ENCODE results near the gene UGT1A8.

Gene UGT1A8

DNA sequence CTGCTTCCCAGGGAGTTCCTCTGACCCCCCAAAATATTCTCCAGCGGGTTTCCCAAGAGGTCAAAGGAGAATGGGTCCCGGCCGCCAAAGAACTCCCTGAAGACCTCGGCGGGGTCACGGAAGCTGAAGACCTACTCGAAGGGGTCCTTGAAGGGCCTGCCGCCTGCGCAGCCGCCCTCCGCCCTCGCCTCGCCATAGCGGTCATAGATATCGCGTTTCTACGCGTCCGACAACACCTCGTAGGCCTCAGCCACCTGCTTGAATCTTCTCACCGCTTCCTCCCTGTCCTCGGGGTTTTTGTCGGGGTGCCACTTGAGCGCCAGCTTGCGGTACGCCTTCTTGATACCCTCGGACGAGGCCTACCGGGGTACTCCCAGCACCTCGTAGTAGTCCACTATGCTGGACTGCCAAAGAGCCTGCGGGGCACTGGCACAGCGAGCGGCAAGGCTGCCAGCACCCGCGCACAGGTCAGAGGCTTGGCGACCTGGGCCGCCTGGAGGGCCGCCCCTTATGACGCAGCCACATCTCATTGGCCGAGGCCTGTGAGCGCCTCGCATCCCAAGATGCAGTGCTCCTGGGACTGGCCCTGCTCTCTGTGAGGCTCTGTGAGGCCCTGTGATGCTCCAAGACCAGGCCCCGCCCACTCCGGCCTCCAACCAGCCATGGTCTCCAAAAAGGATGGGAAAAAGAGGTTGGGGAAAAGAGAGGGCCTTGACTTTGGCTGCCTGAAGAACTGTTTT is 137.6 kb downstream of the UGT1A8 start:
- TF ChIP-seq, protein P1, sequence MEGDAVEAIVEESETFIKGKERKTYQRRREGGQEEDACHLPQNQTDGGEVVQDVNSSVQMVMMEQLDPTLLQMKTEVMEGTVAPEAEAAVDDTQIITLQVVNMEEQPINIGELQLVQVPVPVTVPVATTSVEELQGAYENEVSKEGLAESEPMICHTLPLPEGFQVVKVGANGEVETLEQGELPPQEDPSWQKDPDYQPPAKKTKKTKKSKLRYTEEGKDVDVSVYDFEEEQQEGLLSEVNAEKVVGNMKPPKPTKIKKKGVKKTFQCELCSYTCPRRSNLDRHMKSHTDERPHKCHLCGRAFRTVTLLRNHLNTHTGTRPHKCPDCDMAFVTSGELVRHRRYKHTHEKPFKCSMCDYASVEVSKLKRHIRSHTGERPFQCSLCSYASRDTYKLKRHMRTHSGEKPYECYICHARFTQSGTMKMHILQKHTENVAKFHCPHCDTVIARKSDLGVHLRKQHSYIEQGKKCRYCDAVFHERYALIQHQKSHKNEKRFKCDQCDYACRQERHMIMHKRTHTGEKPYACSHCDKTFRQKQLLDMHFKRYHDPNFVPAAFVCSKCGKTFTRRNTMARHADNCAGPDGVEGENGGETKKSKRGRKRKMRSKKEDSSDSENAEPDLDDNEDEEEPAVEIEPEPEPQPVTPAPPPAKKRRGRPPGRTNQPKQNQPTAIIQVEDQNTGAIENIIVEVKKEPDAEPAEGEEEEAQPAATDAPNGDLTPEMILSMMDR (IDR thresholded peaks at IDR 0.05; ENCODE audit: low read depth, low read length): no peak
- H3K4me3 ChIP-seq (replicated peaks in 1 of 2; ENCODE audit: low read depth in 2 of 2, low read length in 2 of 2): no peak overlapping the region
- no peak for DNase-seq (ENCODE audit: low read depth in 2 of 2)

DNA sequence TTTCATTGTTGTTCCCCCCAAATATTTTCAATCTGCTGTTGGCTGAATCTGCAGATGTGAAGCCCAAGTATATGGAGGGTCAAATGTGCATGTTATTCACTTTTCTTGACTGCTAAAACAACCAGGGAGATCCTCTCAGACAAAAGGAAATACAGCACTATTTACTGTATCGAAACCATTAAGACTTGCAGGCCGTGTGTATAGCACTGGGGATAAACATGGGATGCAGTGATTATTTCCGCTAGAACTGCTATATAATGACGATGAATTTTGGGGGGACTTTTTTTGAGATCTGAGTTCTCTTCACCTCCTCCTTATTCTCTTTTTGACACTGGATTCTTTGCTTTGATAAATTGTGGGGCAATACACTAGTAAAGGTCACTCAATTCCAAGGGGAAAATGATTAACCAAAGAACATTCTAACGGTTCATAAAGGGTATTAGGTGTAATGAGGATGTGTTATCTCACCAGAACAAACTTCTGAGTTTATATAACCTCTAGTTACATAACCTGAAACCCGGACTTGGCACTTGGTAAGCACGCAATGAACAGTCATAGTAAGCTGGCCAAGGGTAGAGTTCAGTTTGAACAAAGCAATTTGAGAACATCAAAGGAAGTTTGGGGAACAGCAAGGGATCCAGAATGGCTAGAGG is 139.1 kb downstream of the UGT1A8 start:
- TF ChIP-seq, protein P1 (IDR thresholded peaks at IDR 0.05; ENCODE audit: low read depth, low read length): no peak
- no peak overlapping the region for H3K4me3 ChIP-seq (replicated peaks in 1 of 2; ENCODE audit: low read depth in 2 of 2, low read length in 2 of 2)
- no peak for DNase-seq (ENCODE audit: low read depth in 2 of 2)

DNA sequence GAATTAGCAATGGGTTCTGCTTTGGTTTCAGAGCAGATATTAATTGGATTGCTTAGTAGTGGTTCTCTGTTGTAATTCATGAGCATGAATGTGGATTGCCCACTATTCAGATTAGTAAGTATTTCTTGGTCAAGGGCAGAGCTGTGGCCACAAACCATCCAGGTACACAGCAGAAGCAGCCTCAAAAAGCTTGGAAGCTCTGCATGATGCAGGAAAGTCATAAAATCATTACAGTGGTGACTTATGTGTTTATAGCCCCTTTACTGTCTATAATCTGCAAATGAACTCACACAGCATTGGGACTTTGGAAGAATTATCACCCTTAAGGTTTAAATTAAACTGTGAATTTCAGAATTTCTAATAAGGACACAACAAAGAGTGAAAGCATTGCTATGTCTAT is 140.7 kb downstream of the UGT1A8 start:
- H3K4me3 ChIP-seq (replicated peaks in 1 of 2; ENCODE audit: low read depth in 2 of 2, low read length in 2 of 2): no peak overlapping the region
- no peak for DNase-seq (ENCODE audit: low read depth in 2 of 2)
- TF ChIP-seq, protein P1 (IDR thresholded peaks at IDR 0.05; ENCODE audit: low read depth, low read length): no peak

DNA sequence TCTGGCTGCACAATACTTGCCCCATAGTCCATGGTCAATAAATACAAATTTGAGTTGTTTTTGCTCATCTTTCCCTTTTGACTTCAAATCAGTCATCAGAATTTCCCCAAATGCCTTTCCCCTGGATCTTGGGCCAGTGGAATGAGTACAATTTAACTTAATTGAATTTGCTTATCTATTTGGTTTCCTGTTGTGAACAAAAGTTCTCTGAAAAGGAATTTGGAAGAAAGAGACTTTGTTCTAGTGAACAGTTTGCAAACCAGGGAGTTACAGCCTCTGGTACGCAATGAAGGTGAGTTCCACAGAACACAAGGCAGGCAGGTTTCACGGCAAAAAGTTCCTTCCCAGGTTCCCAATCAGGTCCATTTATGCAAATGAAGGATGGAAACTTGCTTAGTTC is 141.4 kb downstream of the UGT1A8 start:
- TF ChIP-seq, protein P1 (IDR thresholded peaks at IDR 0.05; ENCODE audit: low read depth, low read length): no peak
- peak in 1 of 2 donors; percentile 60 for DNase-seq (ENCODE audit: low read depth in 2 of 2)
- no peak overlapping the region for H3K4me3 ChIP-seq (replicated peaks in 1 of 2; ENCODE audit: low read depth in 2 of 2, low read length in 2 of 2)

DNA sequence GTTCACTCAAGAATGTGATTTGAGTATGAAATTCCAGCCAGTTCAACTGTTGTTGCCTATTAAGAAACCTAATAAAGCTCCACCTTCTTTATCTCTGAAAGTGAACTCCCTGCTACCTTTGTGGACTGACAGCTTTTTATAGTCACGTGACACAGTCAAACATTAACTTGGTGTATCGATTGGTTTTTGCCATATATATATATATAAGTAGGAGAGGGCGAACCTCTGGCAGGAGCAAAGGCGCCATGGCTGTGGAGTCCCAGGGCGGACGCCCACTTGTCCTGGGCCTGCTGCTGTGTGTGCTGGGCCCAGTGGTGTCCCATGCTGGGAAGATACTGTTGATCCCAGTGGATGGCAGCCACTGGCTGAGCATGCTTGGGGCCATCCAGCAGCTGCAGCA is 142.6 kb downstream of the UGT1A8 start, which contains the start of gene UGT1A1:
Gene UGT1A1 (plus strand): TSS at position 228 of the 400 bp plus-strand sequence. CDS start 18 bp downstream, at position 246.
- TF ChIP-seq, protein P1 (IDR thresholded peaks at IDR 0.05; ENCODE audit: low read depth, low read length): no peak
- no peak for DNase-seq (ENCODE audit: low read depth in 2 of 2)
- H3K4me3 ChIP-seq (replicated peaks in 1 of 2; ENCODE audit: low read depth in 2 of 2, low read length in 2 of 2): no peak within 1 kb of the TSS

DNA sequence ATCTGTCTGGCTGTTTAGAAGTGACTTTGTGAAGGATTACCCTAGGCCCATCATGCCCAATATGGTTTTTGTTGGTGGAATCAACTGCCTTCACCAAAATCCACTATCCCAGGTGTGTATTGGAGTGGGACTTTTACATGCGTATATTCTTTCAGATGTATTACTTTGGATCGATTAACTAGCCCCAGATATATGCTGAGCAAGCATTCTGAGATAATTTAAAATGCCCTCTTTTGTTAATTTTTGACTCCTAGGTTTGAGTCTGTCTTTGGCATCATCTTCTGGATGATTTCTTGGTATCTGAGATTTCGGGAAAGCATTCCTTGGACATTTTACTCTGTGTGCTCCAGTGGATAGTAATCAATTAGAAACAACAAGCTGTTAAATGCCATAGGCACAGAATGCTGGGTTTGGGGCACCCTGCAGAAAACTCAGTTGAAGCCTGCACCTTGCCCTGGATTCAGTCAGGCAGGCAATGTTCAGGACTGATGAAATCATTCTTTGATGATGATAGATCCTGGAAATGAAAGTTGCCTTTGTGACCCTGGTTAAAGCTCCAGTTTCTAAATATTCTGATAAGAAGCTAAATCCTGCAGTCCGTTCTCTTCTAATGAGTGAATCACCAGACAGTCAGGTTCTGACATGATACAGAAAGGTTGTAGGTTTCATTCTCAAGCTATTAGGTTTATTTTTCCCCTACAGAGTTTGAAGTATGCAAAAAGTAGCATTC is 143.8 kb downstream of the UGT1A8 start:
- TF ChIP-seq, protein P1 (IDR thresholded peaks at IDR 0.05; ENCODE audit: low read depth, low read length): no peak
- H3K4me3 ChIP-seq (replicated peaks in 1 of 2; ENCODE audit: low read depth in 2 of 2, low read length in 2 of 2): no peak overlapping the region
- peak in 1 of 2 donors; percentile 6 for DNase-seq (ENCODE audit: low read depth in 2 of 2)

Data from cardiac fibroblast (primary cell).